Urinary bladder (tissue), 4 donors: Measurements from ENCODE around the gene PADI1. TPM values are rescaled to one million over a fixed set of nuclear protein-coding genes. Genes with fewer than 3 reads are reported as not detected.
A peak's percentile ranks its signal among the peaks of the same experiment; 100 is the strongest.
"Not testable (repeated sequence)": the region's sequence is repeated elsewhere in the genome, so short reads cannot be mapped to it uniquely, and the experiment has no call there.

ENCODE experiments used
- DNase-seq: peaks from one replicate; pipeline ENCODE4 v3.0.0-alpha.2; 2015; ENCODE audit errors: extremely low spot score
- H3K27ac ChIP-seq: one replicate; pipeline ENCODE4 v1.5.1; 2013; ENCODE audit warnings: low read depth, mild to moderate bottlenecking, moderate library complexity
- H3K36me3 ChIP-seq: one replicate; pipeline ENCODE4 v1.6.1; 2013; ENCODE audit warnings: mild to moderate bottlenecking, moderate library complexity; ENCODE audit not compliant: insufficient read depth
- H3K4me1 ChIP-seq: one replicate; pipeline ENCODE4 v1.6.1; 2013; ENCODE audit warnings: mild to moderate bottlenecking, moderate library complexity; ENCODE audit not compliant: insufficient read depth
- H3K4me3 ChIP-seq: one replicate; pipeline ENCODE4 v1.5.1; 2013; ENCODE audit warnings: low read depth, low read length
- WGBS: extraction: QIAGEN DNeasy Blood & Tissue Kit; methylation state at CpG from one replicate; pipeline ENCODE4 v1.1.7; 2013; 5-methylcytosine and 5-hydroxymethylcytosine counted together
- polyA plus RNA-seq: library from polyadenylated mRNA; stranded (reverse); fragments of 200-250 nt; gene quantifications from one replicate; pipeline ENCODE4 v1.2.3, GENCODE V29; 2013
- total RNA-seq: library from RNA; depleted of rRNA; stranded (reverse); fragments of >200 nt; gene quantifications from one replicate; pipeline ENCODE4 v1.2.3, GENCODE V29; 2014
- donor health status: healthy with polysubstance abuse.
- donor health status: healthy.

Gene PADI1
- total and polyA plus RNA-seq, 2 donors = 0.16 to 0.18 TPM

GRCh38 chr1:17239420-17239819 lies 34.5 kb downstream of the PADI1 start:
- no peak overlapping the region for H3K27ac ChIP-seq
- 31% methylated on average over 1 of the region's 1 CpG for WGBS
- no peaks in the 10 kb centered on the region for H3K36me3 ChIP-seq
- peak; percentile 37 for DNase-seq
- no peaks in the 10 kb centered on the region for H3K4me1 ChIP-seq
- no peak overlapping the region for H3K4me3 ChIP-seq

GRCh38 chr1:17241011-17241779 lies 36.3 kb downstream of the PADI1 start:
- H3K4me3 ChIP-seq, H3K4me1 ChIP-seq, H3K27ac ChIP-seq, H3K36me3 ChIP-seq, DNase-seq: not testable (repeated sequence)
- 32% methylated on average over 28 of the region's 28 CpGs for WGBS

GRCh38 chr1:17241780-17242074 lies 36.8 kb downstream of the PADI1 start:
- H3K27ac ChIP-seq, DNase-seq, H3K4me3 ChIP-seq, H3K36me3 ChIP-seq, H3K4me1 ChIP-seq: not testable (repeated sequence)
- WGBS = 69% methylated on average over 11 of the region's 11 CpGs

- Histone ChIP-seq H3K4me3 (no peak overlapping the region), H3K4me1 (no peaks in the 10 kb centered on the region), H3K27ac (no peak overlapping the region), H3K36me3 (no peaks in the 10 kb centered on the region)
- no peak for DNase-seq
- 76% methylated on average over 1 of the region's 1 CpG for WGBS
Observed at GRCh38 chr1:17243274-17243673, 38.3 kb downstream of the PADI1 start.

DNA sequence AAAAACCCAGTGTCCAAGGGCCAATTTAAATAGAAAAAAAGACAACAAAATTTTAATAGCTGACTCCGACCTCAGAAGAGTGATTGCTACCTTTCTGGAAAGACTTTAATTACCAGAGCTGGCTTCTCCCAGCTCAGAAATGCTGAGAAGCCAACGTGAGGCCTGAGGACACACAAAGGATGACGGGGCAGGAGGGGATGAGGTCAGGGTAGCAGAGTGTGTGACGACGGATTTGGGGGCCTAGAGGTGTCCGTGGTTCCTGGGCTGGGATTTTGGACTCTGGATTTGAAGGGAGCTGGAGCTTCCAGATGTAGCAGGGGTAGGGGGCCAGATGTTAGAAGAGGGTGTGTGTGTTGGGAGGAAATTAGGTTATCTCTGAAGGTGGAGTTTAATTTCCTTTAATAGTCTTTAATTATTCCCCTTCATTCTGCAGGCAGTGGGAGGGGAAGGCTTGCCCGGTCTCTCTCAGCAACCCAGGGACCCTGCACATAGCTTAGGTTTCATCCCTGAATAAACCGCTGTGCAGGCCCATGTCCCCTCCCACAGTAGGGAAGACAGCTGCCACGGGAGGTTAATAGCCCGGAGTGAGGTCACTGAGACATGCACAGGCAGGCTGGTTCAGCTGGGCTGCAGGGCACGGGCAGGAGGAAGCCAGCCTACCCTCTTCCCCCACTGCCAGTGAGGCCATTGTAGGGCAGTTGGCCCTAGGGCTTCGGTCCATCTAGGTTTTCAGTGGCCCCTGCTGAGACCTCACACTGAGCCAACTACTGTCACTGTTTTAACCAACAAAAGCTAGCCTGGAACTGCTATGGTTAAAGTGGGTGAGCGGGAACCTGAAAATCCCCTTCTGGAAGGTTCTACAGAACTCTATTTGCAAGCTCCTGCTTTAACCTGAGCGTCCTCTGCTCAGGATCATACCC lies 40.2 kb downstream of the PADI1 start:
- no peak for DNase-seq
- 66% methylated on average over 14 of the region's 14 CpGs for WGBS
- no peak overlapping the region for H3K27ac ChIP-seq
- no peaks in the 10 kb centered on the region for H3K36me3 ChIP-seq
- H3K4me3 ChIP-seq = no peak overlapping the region
- no peaks in the 10 kb centered on the region for H3K4me1 ChIP-seq

DNA sequence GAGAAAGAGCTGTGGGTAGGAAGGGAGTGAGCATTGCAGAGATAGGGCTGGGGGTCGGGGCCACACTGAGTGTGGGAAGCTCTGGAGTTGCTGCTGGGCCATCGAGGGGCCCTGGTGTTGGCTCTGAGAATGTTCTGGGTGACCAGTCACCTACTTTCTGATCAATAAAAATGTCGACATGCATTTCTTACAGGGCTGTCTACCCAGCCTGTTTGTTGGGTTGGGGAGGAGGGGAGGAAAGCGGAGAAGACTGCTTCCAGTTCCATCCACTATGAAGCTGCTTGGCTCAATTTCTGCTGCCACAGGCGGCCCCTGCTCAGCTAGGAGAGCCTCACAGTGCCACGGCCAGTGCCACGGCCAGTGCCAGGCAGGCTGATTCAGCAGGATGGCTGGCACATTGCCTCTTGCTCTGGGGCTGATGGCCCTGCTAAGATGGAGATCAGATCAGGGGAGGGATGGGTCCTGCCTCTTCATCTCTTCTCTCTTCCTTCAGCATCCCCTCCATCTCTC lies 40.9 kb downstream of the PADI1 start:
- 63% methylated on average over 7 of the region's 7 CpGs for WGBS
- no peaks in the 10 kb centered on the region for H3K4me1 ChIP-seq
- H3K27ac ChIP-seq = no peak overlapping the region
- H3K4me3 ChIP-seq = no peak overlapping the region
- no peaks in the 10 kb centered on the region for H3K36me3 ChIP-seq
- DNase-seq = no peak

DNA sequence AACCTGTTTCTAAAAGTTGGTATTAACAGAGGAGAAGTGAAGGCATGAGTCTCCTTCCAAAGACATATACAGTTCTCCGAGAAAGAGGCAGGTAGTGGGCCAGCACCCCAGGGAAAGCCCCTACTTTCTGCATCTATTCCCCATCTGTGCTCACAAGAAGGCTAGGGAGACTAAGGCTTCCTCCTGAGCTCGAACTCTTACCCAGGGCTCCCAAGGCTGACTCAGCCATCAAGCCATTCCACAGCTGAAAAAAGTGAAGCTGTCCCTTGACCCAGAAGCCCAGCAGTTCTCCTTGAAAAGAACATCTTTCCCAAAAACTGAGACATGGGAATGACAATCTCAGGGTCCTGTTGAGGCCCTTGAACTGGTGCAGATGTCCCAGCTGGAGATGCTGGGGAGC lies 42.0 kb downstream of the PADI1 start:
- no peak overlapping the region for H3K4me3 ChIP-seq
- no peak for DNase-seq
- WGBS = 77% methylated on average over 2 of the region's 2 CpGs
- H3K27ac ChIP-seq = no peak overlapping the region
- H3K36me3 ChIP-seq = no peaks in the 10 kb centered on the region
- H3K4me1 ChIP-seq = no peaks in the 10 kb centered on the region

DNA sequence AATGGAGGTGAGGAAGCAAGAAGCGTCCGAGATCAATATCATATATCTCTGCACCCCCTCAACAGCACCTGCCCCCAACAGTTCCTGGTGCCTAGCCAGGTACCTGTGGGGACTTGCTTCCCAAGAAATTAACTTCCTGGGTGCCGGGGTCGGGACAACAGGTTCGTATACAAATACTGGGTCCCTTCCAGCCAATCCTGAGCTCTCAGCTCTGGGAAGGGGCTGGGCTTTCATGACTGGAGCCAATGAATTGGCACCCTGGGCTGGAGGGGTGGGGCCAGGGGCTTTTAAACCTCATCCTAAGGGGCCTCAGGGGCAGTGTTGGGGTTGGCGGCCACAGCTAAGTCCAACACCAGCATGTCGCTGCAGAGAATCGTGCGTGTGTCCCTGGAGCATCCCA lies 43.9 kb downstream of the PADI1 start, which contains the start of gene PADI3:
Gene PADI3, plus strand, starts transcription at position 318 of the 400 bp plus-strand sequence. Its CDS starts 40 bp downstream, at position 358.
- Histone ChIP-seq H3K36me3 (no peaks in the 10 kb centered on the region), H3K4me3 (no peak within 1 kb of the TSS), H3K4me1 (no peaks in the 10 kb centered on the region), H3K27ac (no peak within 1 kb of the TSS)
- DNase-seq = no peak
- WGBS = 69% methylated on average over 9 of the region's 9 CpGs

DNA sequence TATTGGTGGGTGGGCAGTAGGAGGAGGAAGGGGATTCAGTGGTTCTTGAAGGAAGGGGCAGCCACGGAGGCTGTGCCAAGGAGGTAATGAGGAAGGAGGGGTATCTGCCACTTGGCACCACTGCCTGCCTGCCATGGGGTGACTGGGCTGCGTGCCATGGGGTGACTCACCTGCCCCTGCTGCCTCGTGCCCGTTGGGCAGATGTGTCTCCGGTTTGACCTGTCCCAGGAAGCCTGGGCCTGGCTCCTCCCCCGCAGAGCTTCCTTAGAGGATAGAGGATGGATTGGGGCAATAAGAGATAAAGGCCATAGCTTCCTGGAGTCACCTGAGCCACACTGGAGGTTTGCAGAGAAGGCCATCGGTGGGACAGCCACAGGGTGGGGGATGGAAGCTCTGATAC lies 45.7 kb downstream of the PADI1 start:
- WGBS = 38% methylated on average over 7 of the region's 7 CpGs
- no peak overlapping the region for H3K4me3 ChIP-seq
- no peaks in the 10 kb centered on the region for H3K4me1 ChIP-seq
- no peaks in the 10 kb centered on the region for H3K36me3 ChIP-seq
- H3K27ac ChIP-seq = no peak overlapping the region
- no peak for DNase-seq

- 78% methylated on average over 5 of the region's 5 CpGs for WGBS
Observed at GRCh38 chr1:17251246-17251645, 46.3 kb downstream of the PADI1 start.

GRCh38 chr1:17251701-17252376 lies 46.9 kb downstream of the PADI1 start:
- H3K4me3 ChIP-seq = no peak overlapping the region
- WGBS = 62% methylated on average over 3 of the region's 3 CpGs
- DNase-seq = no peak
- no peaks in the 10 kb centered on the region for H3K36me3 ChIP-seq
- H3K27ac ChIP-seq = no peak overlapping the region
- H3K4me1 ChIP-seq = no peaks in the 10 kb centered on the region

More at GRCh38 chr1:17251246-17251645, 46.3 kb downstream of the PADI1 start:
- Histone ChIP-seq H3K4me1 (no peaks in the 10 kb centered on the region), H3K36me3 (no peaks in the 10 kb centered on the region), H3K4me3 (no peak overlapping the region), H3K27ac (no peak overlapping the region)
- DNase-seq = no peak

DNA sequence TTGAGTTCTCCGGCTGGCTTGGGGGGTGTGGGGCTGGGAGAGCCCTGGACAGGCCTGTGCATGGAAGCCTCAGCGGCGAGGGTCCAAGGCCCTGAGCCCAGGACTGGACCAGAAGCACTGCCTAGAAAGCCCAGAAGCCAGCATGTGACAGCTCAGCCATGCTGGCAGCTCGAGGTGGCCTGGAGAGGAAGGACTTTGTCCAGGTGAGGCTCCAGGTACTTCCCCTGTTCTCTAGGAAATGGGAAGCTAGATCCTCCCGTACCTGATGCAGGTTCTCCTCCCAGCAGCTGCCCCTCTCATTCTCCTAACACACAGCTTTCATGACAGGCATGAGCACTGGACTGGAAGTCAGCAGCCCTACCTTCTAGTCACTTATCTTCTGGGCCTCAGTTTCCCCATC lies 50.4 kb downstream of the PADI1 start:
- no peak overlapping the region for H3K27ac ChIP-seq
- no peaks in the 10 kb centered on the region for H3K4me1 ChIP-seq
- WGBS = 80% methylated on average over 5 of the region's 5 CpGs
- DNase-seq = no peak
- no peaks in the 10 kb centered on the region for H3K36me3 ChIP-seq
- no peak overlapping the region for H3K4me3 ChIP-seq

- Histone ChIP-seq H3K4me3 (no peak overlapping the region), H3K27ac (no peak overlapping the region), H3K36me3 (no peaks in the 10 kb centered on the region), H3K4me1 (no peaks in the 10 kb centered on the region)
- 66% methylated on average over 9 of the region's 9 CpGs for WGBS
- DNase-seq = no peak
Observed at GRCh38 chr1:17258116-17258757, 53.3 kb downstream of the PADI1 start.
